22Rv1 (cell line): ENCODE data around the gene C22orf15.

ENCODE experiments used
- ZFX ChIP-seq: fragments of 450-650 bp; IDR thresholded peaks from 2 replicates; pipeline ENCODE4 v1.6.1; 2017; ENCODE audit warnings: antibody characterized with exemption, borderline replicate concordance
- TF ChIP-seq, protein P1 (sequence below): fragments of 450-650 bp; IDR thresholded peaks from 2 replicates; pipeline ENCODE4 v1.5.1; 2017; ENCODE audit warnings: mild to moderate bottlenecking

DNA sequence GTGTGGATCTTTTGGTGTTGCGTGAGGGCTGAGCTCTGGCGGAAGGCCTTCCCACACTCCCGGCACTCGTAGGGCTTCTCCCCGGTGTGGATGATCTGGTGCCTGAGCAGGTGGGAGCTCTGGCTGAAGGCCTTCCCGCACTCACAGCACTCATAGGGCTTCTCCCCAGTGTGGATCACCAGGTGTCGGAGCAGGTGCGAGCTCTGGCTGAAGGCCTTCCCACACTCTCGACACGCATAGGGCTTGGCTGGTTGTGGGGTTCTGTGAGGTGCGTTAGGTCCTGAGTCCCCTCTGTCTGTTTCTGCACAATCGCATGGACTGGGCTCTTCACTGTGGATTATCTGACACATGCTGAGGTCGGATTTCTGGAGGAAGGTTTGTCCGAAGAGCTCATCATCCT lies 18.3 kb upstream of the C22orf15 start:
- TF ChIP-seq, protein P1, sequence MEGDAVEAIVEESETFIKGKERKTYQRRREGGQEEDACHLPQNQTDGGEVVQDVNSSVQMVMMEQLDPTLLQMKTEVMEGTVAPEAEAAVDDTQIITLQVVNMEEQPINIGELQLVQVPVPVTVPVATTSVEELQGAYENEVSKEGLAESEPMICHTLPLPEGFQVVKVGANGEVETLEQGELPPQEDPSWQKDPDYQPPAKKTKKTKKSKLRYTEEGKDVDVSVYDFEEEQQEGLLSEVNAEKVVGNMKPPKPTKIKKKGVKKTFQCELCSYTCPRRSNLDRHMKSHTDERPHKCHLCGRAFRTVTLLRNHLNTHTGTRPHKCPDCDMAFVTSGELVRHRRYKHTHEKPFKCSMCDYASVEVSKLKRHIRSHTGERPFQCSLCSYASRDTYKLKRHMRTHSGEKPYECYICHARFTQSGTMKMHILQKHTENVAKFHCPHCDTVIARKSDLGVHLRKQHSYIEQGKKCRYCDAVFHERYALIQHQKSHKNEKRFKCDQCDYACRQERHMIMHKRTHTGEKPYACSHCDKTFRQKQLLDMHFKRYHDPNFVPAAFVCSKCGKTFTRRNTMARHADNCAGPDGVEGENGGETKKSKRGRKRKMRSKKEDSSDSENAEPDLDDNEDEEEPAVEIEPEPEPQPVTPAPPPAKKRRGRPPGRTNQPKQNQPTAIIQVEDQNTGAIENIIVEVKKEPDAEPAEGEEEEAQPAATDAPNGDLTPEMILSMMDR, result no peak
- TF ChIP-seq ZFX, result no peak
